PFSK-1 (cell line): ENCODE data around the gene DAGLA.

Source experiments
- POLR2AphosphoS5 ChIP-seq: IDR thresholded peaks from 2 replicates; pipeline ENCODE4 v1.6.1; 2012; ENCODE audit warnings: low read depth, mild to moderate bottlenecking, control low read depth, low read length, moderate library complexity
- REST ChIP-seq, 2 experiments: IDR thresholded peaks; 2 replicates each; pipeline versions ENCODE4 v1.6.1 to v1.8.0; 2011 to 2012; ENCODE audit warnings: low read depth in 2 of 2, low read length in 2 of 2, control low read depth in 1 of 2, inconsistent platforms in 1 of 2, mild to moderate bottlenecking in 1 of 2, moderate library complexity in 1 of 2; ENCODE audit not compliant: insufficient read depth in 1 of 2

GRCh38 chr11:61686469-61686868, 6.3 kb downstream of the DAGLA start:
- no peak for TF ChIP-seq REST (IDR thresholded peaks at IDR 0.05; ENCODE audit: insufficient read depth in 1 of 2, low read depth in 2 of 2, low read length in 2 of 2)
- TF ChIP-seq POLR2AphosphoS5 = no peak
